ENCODE results near the gene CYB561. TPM values are rescaled to one million over a fixed set of nuclear protein-coding genes. Genes with fewer than 3 reads are reported as not detected.

The CYB561 gene
- total and polyA plus RNA-seq, 9 of the 15 experiments (the other 6 are each of a cell fraction or from before 2014, with no cell fraction given): 4.0 to 30.8 (median 17.4) TPM

DNA sequence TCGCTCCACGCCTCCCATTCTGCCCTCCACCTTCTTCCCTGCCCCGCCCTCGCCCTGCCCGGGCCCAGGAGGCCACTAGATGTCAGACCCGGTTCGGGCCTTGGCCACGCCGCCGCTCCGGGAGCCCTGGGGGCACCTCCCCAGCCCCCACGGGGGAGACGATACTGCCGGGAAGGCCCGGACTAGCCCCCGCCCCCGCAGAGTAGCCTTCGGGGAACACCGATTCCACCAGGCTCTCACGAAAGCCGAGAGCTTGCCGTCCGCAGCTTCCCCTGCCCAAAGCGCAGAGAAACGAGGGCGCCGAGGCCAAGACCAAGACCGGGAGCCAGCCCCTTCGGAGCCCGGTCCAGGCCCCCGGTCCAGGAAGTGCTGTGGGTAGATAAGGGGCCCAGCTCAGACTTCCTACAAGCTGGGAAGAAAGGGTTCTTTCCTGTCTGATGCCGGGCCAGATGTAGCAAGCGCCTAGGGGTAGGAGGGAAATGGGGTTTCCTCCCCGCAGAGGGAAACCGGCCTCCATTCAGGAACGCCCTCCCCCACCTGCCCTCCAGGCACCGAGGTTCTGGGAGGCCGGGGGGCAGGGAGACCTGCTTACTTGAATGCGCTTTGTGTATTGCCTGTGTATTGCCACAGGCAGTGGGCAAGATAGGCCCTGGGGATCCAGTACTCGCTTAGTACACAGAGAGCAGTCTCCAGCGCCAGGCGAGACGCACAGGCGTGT lies 806 bp upstream of the CYB561 start (continued):
- TF ChIP-seq SMAD2 (IDR thresholded peaks at IDR 0.05; ENCODE audit: low read depth, low read length) (no peak), CBFA2T2 (conservative IDR thresholded peaks at IDR 0.05) (no peak), SRSF9 (IDR thresholded peaks at IDR 0.05; ENCODE audit: borderline replicate concordance, low read depth, low read length) (no peak), MED1 (CRISPR knock-in tag; IDR thresholded peaks at IDR 0.05; ENCODE audit: borderline replicate concordance) (no peak), PCBP2 (IDR thresholded peaks at IDR 0.05; ENCODE audit: low read depth, low read length, poor library complexity, severe bottlenecking) (no peak), ZNF184 (CRISPR knock-in tag; IDR thresholded peaks at IDR 0.05) (no peak), ZNF133 (CRISPR knock-in tag; IDR thresholded peaks at IDR 0.05) (no peak), SREBF1 (IDR thresholded peaks at IDR 0.05; ENCODE audit: borderline replicate concordance, low read depth, low read length) (no peak), ZNF785 (CRISPR knock-in tag; IDR thresholded peaks at IDR 0.05) (no peak), MAFK (IDR thresholded peaks at IDR 0.05; ENCODE audit: low read length) (no peak), ZNF41 (CRISPR knock-in tag; conservative IDR thresholded peaks at IDR 0.05) (no peak), ILF3 (IDR thresholded peaks at IDR 0.05; ENCODE audit: borderline replicate concordance) (no peak), ZNF324 (CRISPR knock-in tag; IDR thresholded peaks at IDR 0.05) (0 out of 2 replicates have a peak, but pooled peaks have one; percentile 8), NELFE (IDR thresholded peaks at IDR 0.05; ENCODE audit: insufficient read depth, insufficient read length) (no peak), CEBPB (tag; IDR thresholded peaks at IDR 0.05) (0 out of 2 replicates have a peak, but pooled peaks have one; percentile 23), FOXA1 (IDR thresholded peaks at IDR 0.05; ENCODE audit: borderline replicate concordance) (no peak), TAF1 (IDR thresholded peaks at IDR 0.05; ENCODE audit: control insufficient read depth, extremely low read depth, insufficient read depth, low read length, severe bottlenecking) (peak; percentile 31)
- TF ChIP-seq, protein P1, sequence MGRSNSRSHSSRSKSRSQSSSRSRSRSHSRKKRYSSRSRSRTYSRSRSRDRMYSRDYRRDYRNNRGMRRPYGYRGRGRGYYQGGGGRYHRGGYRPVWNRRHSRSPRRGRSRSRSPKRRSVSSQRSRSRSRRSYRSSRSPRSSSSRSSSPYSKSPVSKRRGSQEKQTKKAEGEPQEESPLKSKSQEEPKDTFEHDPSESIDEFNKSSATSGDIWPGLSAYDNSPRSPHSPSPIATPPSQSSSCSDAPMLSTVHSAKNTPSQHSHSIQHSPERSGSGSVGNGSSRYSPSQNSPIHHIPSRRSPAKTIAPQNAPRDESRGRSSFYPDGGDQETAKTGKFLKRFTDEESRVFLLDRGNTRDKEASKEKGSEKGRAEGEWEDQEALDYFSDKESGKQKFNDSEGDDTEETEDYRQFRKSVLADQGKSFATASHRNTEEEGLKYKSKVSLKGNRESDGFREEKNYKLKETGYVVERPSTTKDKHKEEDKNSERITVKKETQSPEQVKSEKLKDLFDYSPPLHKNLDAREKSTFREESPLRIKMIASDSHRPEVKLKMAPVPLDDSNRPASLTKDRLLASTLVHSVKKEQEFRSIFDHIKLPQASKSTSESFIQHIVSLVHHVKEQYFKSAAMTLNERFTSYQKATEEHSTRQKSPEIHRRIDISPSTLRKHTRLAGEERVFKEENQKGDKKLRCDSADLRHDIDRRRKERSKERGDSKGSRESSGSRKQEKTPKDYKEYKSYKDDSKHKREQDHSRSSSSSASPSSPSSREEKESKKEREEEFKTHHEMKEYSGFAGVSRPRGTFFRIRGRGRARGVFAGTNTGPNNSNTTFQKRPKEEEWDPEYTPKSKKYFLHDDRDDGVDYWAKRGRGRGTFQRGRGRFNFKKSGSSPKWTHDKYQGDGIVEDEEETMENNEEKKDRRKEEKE (IDR thresholded peaks at IDR 0.05; ENCODE audit: borderline replicate concordance in 1 of 2, control insufficient read depth in 1 of 2, low read depth in 2 of 2, low read length in 1 of 2): no peak
- TF ChIP-seq, protein P2, sequence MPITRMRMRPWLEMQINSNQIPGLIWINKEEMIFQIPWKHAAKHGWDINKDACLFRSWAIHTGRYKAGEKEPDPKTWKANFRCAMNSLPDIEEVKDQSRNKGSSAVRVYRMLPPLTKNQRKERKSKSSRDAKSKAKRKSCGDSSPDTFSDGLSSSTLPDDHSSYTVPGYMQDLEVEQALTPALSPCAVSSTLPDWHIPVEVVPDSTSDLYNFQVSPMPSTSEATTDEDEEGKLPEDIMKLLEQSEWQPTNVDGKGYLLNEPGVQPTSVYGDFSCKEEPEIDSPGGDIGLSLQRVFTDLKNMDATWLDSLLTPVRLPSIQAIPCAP (CRISPR knock-in tag; IDR thresholded peaks at IDR 0.05; ENCODE audit: borderline replicate concordance): no peak
- TF ChIP-seq, protein P3, sequence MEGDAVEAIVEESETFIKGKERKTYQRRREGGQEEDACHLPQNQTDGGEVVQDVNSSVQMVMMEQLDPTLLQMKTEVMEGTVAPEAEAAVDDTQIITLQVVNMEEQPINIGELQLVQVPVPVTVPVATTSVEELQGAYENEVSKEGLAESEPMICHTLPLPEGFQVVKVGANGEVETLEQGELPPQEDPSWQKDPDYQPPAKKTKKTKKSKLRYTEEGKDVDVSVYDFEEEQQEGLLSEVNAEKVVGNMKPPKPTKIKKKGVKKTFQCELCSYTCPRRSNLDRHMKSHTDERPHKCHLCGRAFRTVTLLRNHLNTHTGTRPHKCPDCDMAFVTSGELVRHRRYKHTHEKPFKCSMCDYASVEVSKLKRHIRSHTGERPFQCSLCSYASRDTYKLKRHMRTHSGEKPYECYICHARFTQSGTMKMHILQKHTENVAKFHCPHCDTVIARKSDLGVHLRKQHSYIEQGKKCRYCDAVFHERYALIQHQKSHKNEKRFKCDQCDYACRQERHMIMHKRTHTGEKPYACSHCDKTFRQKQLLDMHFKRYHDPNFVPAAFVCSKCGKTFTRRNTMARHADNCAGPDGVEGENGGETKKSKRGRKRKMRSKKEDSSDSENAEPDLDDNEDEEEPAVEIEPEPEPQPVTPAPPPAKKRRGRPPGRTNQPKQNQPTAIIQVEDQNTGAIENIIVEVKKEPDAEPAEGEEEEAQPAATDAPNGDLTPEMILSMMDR (IDR thresholded peaks at IDR 0.05 in 2 of 3, conservative IDR thresholded peaks at IDR 0.05 in 1 of 3; ENCODE audit: insufficient read depth in 2 of 3, low read depth in 1 of 3, low read length in 3 of 3): peak in 2 of 3 experiments; percentile 44 to 47; a peak in 3 of 6 replicates
